ENCODE results near the gene CCND1. TPM values are rescaled to one million over a fixed set of nuclear protein-coding genes. Genes with fewer than 3 reads are reported as not detected.

Gene CCND1
- total RNA-seq, 2 experiments from 2014 or later = 0.44 TPM; not detected in 1

GRCh38 chr11:69637198-69637940, 3.6 kb upstream of the CCND1 start:
- H3K9me2 ChIP-seq (ENCODE audit: insufficient read depth, low read length) = no peaks in the 10 kb centered on the region
- H3K4me1 ChIP-seq (ENCODE audit: insufficient read depth, low read length, poor library complexity, severe bottlenecking) = no peaks in the 10 kb centered on the region
- DNase-seq (ENCODE audit: low spot score) = no peak
- H3K27ac ChIP-seq (ENCODE audit: low read depth, low read length, poor library complexity, severe bottlenecking) = no peak overlapping the region
- no peak overlapping the region for H3K4me3 ChIP-seq (ENCODE audit: low read depth, low read length, poor library complexity, severe bottlenecking)
- no peaks in the 10 kb centered on the region for H3K79me2 ChIP-seq (ENCODE audit: insufficient read depth, low read depth, low read length)
- no peak for TF ChIP-seq CTCF (conservative IDR thresholded peaks at IDR 0.05; ENCODE audit: low read length)
- TF ChIP-seq EZH2phosphoT487 (IDR thresholded peaks at IDR 0.05; ENCODE audit: borderline replicate concordance, low read depth, low read length) = no peak
- CTCF ChIA-PET (ENCODE audit: unreplicated experiment) = no interaction called here
- POLR2A ChIA-PET = no interaction called here
- no peak overlapping the region for H3K4me2 ChIP-seq (ENCODE audit: low read length)
- H3K36me3 ChIP-seq (ENCODE audit: insufficient read depth, low read length) = no peaks in the 10 kb centered on the region
- intact Hi-C loops (cut with micrococcal nuclease; ENCODE audit: unreplicated experiment) = no loop called here
- no TSS peak for BruUV-seq (replicated peaks)
- no peak overlapping the region for H2AFZ ChIP-seq (ENCODE audit: low read length)
- H4K20me1 ChIP-seq (ENCODE audit: insufficient read depth, low read length) = no peaks in the 10 kb centered on the region
- no peaks in the 10 kb centered on the region for H3K9me3 ChIP-seq (ENCODE audit: low read length)

- CTCF ChIA-PET (ENCODE audit: unreplicated experiment) = no interaction called here
Observed at GRCh38 chr11:69637941-69638871, 2.8 kb upstream of the CCND1 start.

More at GRCh38 chr11:69637941-69638871, 2.8 kb upstream of the CCND1 start:
- intact Hi-C loops (cut with micrococcal nuclease; ENCODE audit: unreplicated experiment) = no loop called here
- Histone ChIP-seq H3K4me3 (ENCODE audit: low read depth, low read length, poor library complexity, severe bottlenecking) (no peak overlapping the region), H4K20me1 (ENCODE audit: insufficient read depth, low read length) (no peaks in the 10 kb centered on the region), H3K9me2 (ENCODE audit: insufficient read depth, low read length) (no peaks in the 10 kb centered on the region), H3K4me2 (ENCODE audit: low read length) (no peak overlapping the region), H3K79me2 (ENCODE audit: insufficient read depth, low read depth, low read length) (no peaks in the 10 kb centered on the region), H3K4me1 (ENCODE audit: insufficient read depth, low read length, poor library complexity, severe bottlenecking) (no peaks in the 10 kb centered on the region), H3K9me3 (ENCODE audit: low read length) (no peaks in the 10 kb centered on the region), H2AFZ (ENCODE audit: low read length) (no peak overlapping the region), H3K27ac (ENCODE audit: low read depth, low read length, poor library complexity, severe bottlenecking) (no peak overlapping the region), H3K36me3 (ENCODE audit: insufficient read depth, low read length) (no peaks in the 10 kb centered on the region)
- no TSS peak for BruUV-seq (replicated peaks)
- POLR2A ChIA-PET = no interaction called here
- TF ChIP-seq CTCF (conservative IDR thresholded peaks at IDR 0.05; ENCODE audit: low read length) (no peak), EZH2phosphoT487 (IDR thresholded peaks at IDR 0.05; ENCODE audit: borderline replicate concordance, low read depth, low read length) (no peak)
- DNase-seq (ENCODE audit: low spot score) = no peak

Data from OCI-LY7 (cell line).